ENCODE results near the gene ELOVL4. TPM values are rescaled to one million over a fixed set of nuclear protein-coding genes. Genes with fewer than 3 reads are reported as not detected.

Gene ELOVL4
- polyA plus RNA-seq, 3 donors, result not detected

GRCh38 chr6:79898076-79898475, 49.3 kb downstream of the ELOVL4 start:
- no peak for DNase-seq
- Histone ChIP-seq H3K27ac (ENCODE audit: low read depth in 1 of 2, low read length in 2 of 2) (no peak overlapping the region), H3K4me3 (replicated peaks in 1 of 3; ENCODE audit: low read depth in 2 of 3, low read length in 3 of 3) (no peak overlapping the region), H3K9me3 (replicated peaks in 1 of 2; ENCODE audit: control insufficient read depth in 1 of 2, insufficient read depth in 1 of 2, low read length in 2 of 2) (no peaks in the 10 kb centered on the region), H3K4me1 (ENCODE audit: control insufficient read depth in 1 of 2, insufficient read depth in 2 of 2, low read length in 2 of 2) (no peaks in the 10 kb centered on the region), H4K20me1 (ENCODE audit: insufficient read depth, low read length) (no peaks in the 10 kb centered on the region), H3K9ac (ENCODE audit: insufficient read depth, low read length, poor library complexity, severe bottlenecking) (no peak overlapping the region), H2AFZ (ENCODE audit: insufficient read depth, low read depth, low read length, poor library complexity, severe bottlenecking) (no peak overlapping the region), H3K79me2 (ENCODE audit: insufficient read depth, low read length) (no peaks in the 10 kb centered on the region), H3K36me3 (replicated peaks in 1 of 2; ENCODE audit: control insufficient read depth in 1 of 2, insufficient read depth in 2 of 2, low read length in 2 of 2) (no peaks in the 10 kb centered on the region), H3K27me3 (ENCODE audit: control insufficient read depth in 2 of 2, insufficient read depth in 2 of 2, low read length in 2 of 2) (no peaks in the 10 kb centered on the region), H3K4me2 (replicated peaks; ENCODE audit: extremely low read depth, low read length, poor library complexity, severe bottlenecking) (no peak overlapping the region)
- Mint-ChIP-seq H3K4me1 (peaks cover 4% of the 10 kb centered on the region), H3K9me3 (peaks cover 0 to 5% (median 2%) of the 10 kb centered on the region in 7 donors), H3K4me3 (no peak overlapping the region), H3K27ac (no peak overlapping the region), H3K27me3 (ENCODE audit: low read depth in 3 of 3) (peaks cover 0 to 4% (median 3%) of the 10 kb centered on the region in 3 donors), H3K36me3 (no peaks in the 10 kb centered on the region)
- intact Hi-C loops (cut with micrococcal nuclease), result no loop called here
- no peak for TF ChIP-seq CTCF (IDR thresholded peaks at IDR 0.05)
- WGBS (ENCODE audit: insufficient coverage), result no CpG with 5 or more reads among the region's 1 CpG

- no peak overlapping the region for H3K4me2 ChIP-seq (replicated peaks; ENCODE audit: extremely low read depth, low read length, poor library complexity, severe bottlenecking)
These were observed 51.3 kb downstream of the ELOVL4 start for GRCh38 chr6:79896075-79896449.

More at GRCh38 chr6:79896075-79896449, 51.3 kb downstream of the ELOVL4 start:
- intact Hi-C loops (cut with micrococcal nuclease), result no loop called here
- WGBS (ENCODE audit: insufficient coverage), result 100% methylated on average over 1 of the region's 5 CpGs
- no peak overlapping the region for H3K27ac ChIP-seq (ENCODE audit: low read depth in 1 of 2, low read length in 2 of 2)
- no peaks in the 10 kb centered on the region for H4K20me1 ChIP-seq (ENCODE audit: insufficient read depth, low read length)
- no peaks in the 10 kb centered on the region for H3K79me2 ChIP-seq (ENCODE audit: insufficient read depth, low read length)
- Mint-ChIP-seq H3K27ac (no peak overlapping the region), H3K36me3 (no peaks in the 10 kb centered on the region), H3K4me1 (peaks cover 4% of the 10 kb centered on the region), H3K9me3 (peaks cover 0 to 16% (median 12%) of the 10 kb centered on the region in 7 donors), H3K27me3 (ENCODE audit: low read depth in 3 of 3) (peaks cover 0 to 3% (median 0%) of the 10 kb centered on the region in 3 donors), H3K4me3 (peak overlapping the region in 1 of 2 donors; percentile 35)
- H3K27me3 ChIP-seq (ENCODE audit: control insufficient read depth in 2 of 2, insufficient read depth in 2 of 2, low read length in 2 of 2), result no peaks in the 10 kb centered on the region
- no peaks in the 10 kb centered on the region for H3K36me3 ChIP-seq (replicated peaks in 1 of 2; ENCODE audit: control insufficient read depth in 1 of 2, insufficient read depth in 2 of 2, low read length in 2 of 2)
- no peak for DNase-seq
- no peak for TF ChIP-seq CTCF (IDR thresholded peaks at IDR 0.05)
- no peak overlapping the region for H2AFZ ChIP-seq (ENCODE audit: insufficient read depth, low read depth, low read length, poor library complexity, severe bottlenecking)
- no peak overlapping the region for H3K4me3 ChIP-seq (replicated peaks in 1 of 3; ENCODE audit: low read depth in 2 of 3, low read length in 3 of 3)
- no peak overlapping the region for H3K9ac ChIP-seq (ENCODE audit: insufficient read depth, low read length, poor library complexity, severe bottlenecking)
- H3K9me3 ChIP-seq (replicated peaks in 1 of 2; ENCODE audit: control insufficient read depth in 1 of 2, insufficient read depth in 1 of 2, low read length in 2 of 2), result peaks cover 2 to 3% of the 10 kb centered on the region in 2 donors
- H3K4me1 ChIP-seq (ENCODE audit: control insufficient read depth in 1 of 2, insufficient read depth in 2 of 2, low read length in 2 of 2), result no peaks in the 10 kb centered on the region
